K562 (cell line): ENCODE data around the gene ABCA10. TPM values are rescaled to one million over a fixed set of nuclear protein-coding genes. Genes with fewer than 3 reads are reported as not detected.
A peak's percentile ranks its signal among the peaks of the same experiment; 100 is the strongest.

ENCODE experiments used
- CBX3 ChIP-seq, 2 experiments: IDR thresholded peaks; 1 replicate in 1 of 2; 2 replicates in 1 of 2; pipeline ENCODE4 v1.6.1; 2012; ENCODE audit warnings: inconsistent platforms in 2 of 2, low read length in 2 of 2, borderline replicate concordance in 1 of 2, control low read depth in 1 of 2
- FUS ChIP-seq: fragments of 200-400 bp; formaldehyde crosslinking; optimal IDR thresholded peaks from 2 replicates; pipeline ENCODE3; 2017; ENCODE audit warnings: low read depth, low read length
- GABPA ChIP-seq: fragments of 200-800 bp; sonication (Bioruptor generic); conservative IDR thresholded peaks from 2 replicates; pipeline ENCODE4 v1.6.1; 2016; ENCODE audit warnings: low read depth, missing genetic modification characterization, missing compliant biosample characterization
- GATA2 ChIP-seq: sonication (generic); formaldehyde crosslinking; IDR thresholded peaks from 2 replicates; pipeline ENCODE4 v1.4.0; 2020; ENCODE audit warnings: mild to moderate bottlenecking, missing genetic modification reagents
- MECOM ChIP-seq: fragments of 250-450 bp; sonication (Bioruptor Pico); IDR thresholded peaks from 2 replicates; pipeline ENCODE4 v1.8.0; 2022; ENCODE audit warnings: inconsistent platforms
- PML ChIP-seq: IDR thresholded peaks from 2 replicates; pipeline ENCODE4 v1.6.1; 2012; ENCODE audit warnings: low read length, inconsistent platforms
- SP2 ChIP-seq: IDR thresholded peaks from 2 replicates; pipeline ENCODE4 v1.6.1; 2011; ENCODE audit warnings: mild to moderate bottlenecking, low read depth, low read length, moderate library complexity; ENCODE audit not compliant: poor library complexity, severe bottlenecking; ENCODE audit errors: extremely low read depth
- SRSF1 ChIP-seq: fragments of 200-400 bp; formaldehyde crosslinking; IDR thresholded peaks from 2 replicates; pipeline ENCODE4 v1.6.1; 2017; ENCODE audit warnings: mild to moderate bottlenecking, low read depth, low read length, moderate library complexity
- ZNF175 ChIP-seq: fragments of 200-800 bp; sonication (Bioruptor generic); IDR thresholded peaks from 2 replicates; pipeline ENCODE4 v1.6.1; 2016; ENCODE audit warnings: low read depth, mild to moderate bottlenecking, missing genetic modification characterization, missing compliant biosample characterization
- ZNF239 ChIP-seq: fragments of 250-450 bp; sonication (Bioruptor Pico); IDR thresholded peaks from 2 replicates; pipeline ENCODE4 v1.4.0; 2020; ENCODE audit warnings: mild to moderate bottlenecking
- polyA plus RNA-seq, 8 experiments: library from polyadenylated mRNA; depleted of rRNA in 4 of 8; stranded (reverse) in 5 of 8; unstranded in 3 of 8; fragments of >200 nt; fragmentation: Nextera tagmentation in 2 of 8; fragmentation: Illumina TruSeq in 1 of 8; extraction: Ambion mirVana in 2 of 8; extraction: Trizol in 1 of 8; gene quantifications; 2 replicates each; pipeline versions ENCODE4 v1.2.1 to v1.2.3, GENCODE V29; 2011 to 2014; ENCODE audit warnings: inconsistent platforms in 1 of 8, missing spikeins in 1 of 8
- total RNA-seq, 7 experiments: library from RNA; depleted of rRNA in 6 of 7; stranded (reverse); fragments of >200 nt in 6 of 7; fragmentation: Illumina TruSeq in 2 of 7; extraction: Trizol in 2 of 7; gene quantifications; 2 replicates each; pipeline versions ENCODE4 v1.2.1 to v1.2.3, GENCODE V29; 2011 to 2021; ENCODE audit warnings: low replicate concordance in 1 of 7
- TF ChIP-seq, protein P1 (sequence below): fragments of 250-450 bp; sonication (Bioruptor Pico); IDR thresholded peaks from 2 replicates; pipeline ENCODE4 v1.5.1; 2021; ENCODE audit warnings: mild to moderate bottlenecking
- TF ChIP-seq, protein P2 (sequence below): fragments of 450-650 bp; IDR thresholded peaks from 2 replicates; pipeline ENCODE4 v1.6.1; 2017; ENCODE audit warnings: antibody characterized with exemption, mild to moderate bottlenecking
- TF ChIP-seq, protein P3 (sequence below): fragments of 450-650 bp; formaldehyde crosslinking; IDR thresholded peaks from 2 replicates; pipeline ENCODE4 v1.4.0; 2020; ENCODE audit warnings: mild to moderate bottlenecking, mixed read lengths
- TF ChIP-seq, protein P4 (sequence below): sonication (generic); formaldehyde crosslinking; IDR thresholded peaks from 2 replicates; pipeline ENCODE4 v1.8.0; 2022; ENCODE audit warnings: missing genetic modification reagents, mild to moderate bottlenecking, borderline replicate concordance
- TF ChIP-seq, protein P5 (sequence below): fragments of 450-650 bp; formaldehyde crosslinking; IDR thresholded peaks from 2 replicates; pipeline ENCODE4 v1.4.0; 2022; ENCODE audit warnings: missing genetic modification characterization

The ABCA10 gene
- total and polyA plus RNA-seq, 9 of the 15 experiments (the other 6 are each of a cell fraction or from before 2014, with no cell fraction given): 0.04 to 0.45 (median 0.15) TPM; not detected in 1

DNA sequence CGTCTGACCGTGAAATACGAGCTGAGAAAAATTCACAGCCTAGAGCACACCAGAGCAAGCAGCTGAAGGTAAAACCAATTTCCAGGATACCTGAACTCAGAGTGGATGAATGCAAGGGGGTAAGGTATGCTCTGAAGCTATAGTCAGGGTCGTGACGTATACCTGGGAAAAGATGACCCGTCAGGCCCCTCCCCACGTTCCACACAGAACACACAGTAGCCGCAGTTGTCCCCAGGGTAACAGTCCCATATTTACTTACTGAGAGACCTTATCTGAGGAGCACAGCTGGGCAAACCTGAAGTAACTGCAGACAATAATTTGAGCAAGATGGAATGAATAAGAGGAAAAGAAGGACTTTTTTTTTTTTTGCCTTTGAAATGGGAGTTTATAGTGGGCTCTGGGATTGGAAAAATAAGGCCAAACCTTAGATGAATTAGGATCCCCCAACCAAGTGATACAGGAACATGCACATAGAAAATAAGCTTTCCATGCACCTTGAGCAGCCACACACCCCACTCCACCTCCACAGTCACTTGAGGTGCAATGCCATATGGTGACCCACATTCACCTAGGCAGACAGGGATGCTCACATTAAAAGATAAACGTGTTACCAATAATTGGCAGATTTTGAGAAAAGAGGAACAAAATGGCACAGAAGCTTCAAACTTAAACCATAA is 124.9 kb downstream of the ABCA10 start (continued):
- 0 out of 2 replicates have a peak, but pooled peaks have one; percentile 8 for TF ChIP-seq GABPA
- TF ChIP-seq FUS: no peak
- no peak for TF ChIP-seq SRSF1
- TF ChIP-seq SP2: no peak
- TF ChIP-seq, protein P1, sequence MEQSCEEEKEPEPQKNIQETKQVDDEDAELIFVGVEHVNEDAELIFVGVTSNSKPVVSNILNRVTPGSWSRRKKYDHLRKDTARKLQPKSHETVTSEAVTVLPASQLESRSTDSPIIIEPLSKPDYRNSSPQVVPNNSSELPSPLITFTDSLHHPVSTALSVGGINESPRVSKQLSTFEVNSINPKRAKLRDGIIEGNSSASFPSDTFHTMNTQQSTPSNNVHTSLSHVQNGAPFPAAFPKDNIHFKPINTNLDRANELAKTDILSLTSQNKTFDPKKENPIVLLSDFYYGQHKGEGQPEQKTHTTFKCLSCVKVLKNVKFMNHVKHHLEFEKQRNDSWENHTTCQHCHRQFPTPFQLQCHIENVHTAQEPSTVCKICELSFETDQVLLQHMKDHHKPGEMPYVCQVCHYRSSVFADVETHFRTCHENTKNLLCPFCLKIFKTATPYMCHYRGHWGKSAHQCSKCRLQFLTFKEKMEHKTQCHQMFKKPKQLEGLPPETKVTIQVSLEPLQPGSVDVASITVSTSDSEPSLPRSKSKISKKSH (CRISPR knock-in tag): no peak
- TF ChIP-seq ZNF175 (CRISPR knock-in tag): no peak
- TF ChIP-seq, protein P2, sequence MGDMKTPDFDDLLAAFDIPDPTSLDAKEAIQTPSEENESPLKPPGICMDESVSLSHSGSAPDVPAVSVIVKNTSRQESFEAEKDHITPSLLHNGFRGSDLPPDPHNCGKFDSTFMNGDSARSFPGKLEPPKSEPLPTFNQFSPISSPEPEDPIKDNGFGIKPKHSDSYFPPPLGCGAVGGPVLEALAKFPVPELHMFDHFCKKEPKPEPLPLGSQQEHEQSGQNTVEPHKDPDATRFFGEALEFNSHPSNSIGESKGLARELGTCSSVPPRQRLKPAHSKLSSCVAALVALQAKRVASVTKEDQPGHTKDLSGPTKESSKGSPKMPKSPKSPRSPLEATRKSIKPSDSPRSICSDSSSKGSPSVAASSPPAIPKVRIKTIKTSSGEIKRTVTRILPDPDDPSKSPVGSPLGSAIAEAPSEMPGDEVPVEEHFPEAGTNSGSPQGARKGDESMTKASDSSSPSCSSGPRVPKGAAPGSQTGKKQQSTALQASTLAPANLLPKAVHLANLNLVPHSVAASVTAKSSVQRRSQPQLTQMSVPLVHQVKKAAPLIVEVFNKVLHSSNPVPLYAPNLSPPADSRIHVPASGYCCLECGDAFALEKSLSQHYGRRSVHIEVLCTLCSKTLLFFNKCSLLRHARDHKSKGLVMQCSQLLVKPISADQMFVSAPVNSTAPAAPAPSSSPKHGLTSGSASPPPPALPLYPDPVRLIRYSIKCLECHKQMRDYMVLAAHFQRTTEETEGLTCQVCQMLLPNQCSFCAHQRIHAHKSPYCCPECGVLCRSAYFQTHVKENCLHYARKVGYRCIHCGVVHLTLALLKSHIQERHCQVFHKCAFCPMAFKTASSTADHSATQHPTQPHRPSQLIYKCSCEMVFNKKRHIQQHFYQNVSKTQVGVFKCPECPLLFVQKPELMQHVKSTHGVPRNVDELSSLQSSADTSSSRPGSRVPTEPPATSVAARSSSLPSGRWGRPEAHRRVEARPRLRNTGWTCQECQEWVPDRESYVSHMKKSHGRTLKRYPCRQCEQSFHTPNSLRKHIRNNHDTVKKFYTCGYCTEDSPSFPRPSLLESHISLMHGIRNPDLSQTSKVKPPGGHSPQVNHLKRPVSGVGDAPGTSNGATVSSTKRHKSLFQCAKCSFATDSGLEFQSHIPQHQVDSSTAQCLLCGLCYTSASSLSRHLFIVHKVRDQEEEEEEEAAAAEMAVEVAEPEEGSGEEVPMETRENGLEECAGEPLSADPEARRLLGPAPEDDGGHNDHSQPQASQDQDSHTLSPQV: peak; percentile 74; the same call in 1 of the 2 replicates
- no peak for TF ChIP-seq MECOM (CRISPR knock-in tag)
- peak; percentile 85; the same call in 1 of the 2 replicates for TF ChIP-seq PML
- TF ChIP-seq CBX3 (IDR thresholded peaks at IDR 0.05; ENCODE audit: borderline replicate concordance in 1 of 2, low read length in 2 of 2): 0 out of 3 replicates have a peak, but pooled peaks of 1 of the 2 experiments have one; percentile 47
- no peak for TF ChIP-seq ZNF239 (CRISPR knock-in tag)
- TF ChIP-seq, protein P3, sequence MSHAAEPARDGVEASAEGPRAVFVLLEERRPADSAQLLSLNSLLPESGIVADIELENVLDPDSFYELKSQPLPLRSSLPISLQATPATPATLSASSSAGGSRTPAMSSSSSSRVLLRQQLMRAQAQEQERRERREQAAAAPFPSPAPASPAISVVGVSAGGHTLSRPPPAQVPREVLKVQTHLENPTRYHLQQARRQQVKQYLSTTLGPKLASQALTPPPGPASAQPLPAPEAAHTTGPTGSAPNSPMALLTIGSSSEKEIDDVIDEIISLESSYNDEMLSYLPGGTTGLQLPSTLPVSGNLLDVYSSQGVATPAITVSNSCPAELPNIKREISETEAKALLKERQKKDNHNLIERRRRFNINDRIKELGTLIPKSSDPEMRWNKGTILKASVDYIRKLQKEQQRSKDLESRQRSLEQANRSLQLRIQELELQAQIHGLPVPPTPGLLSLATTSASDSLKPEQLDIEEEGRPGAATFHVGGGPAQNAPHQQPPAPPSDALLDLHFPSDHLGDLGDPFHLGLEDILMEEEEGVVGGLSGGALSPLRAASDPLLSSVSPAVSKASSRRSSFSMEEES (CRISPR knock-in tag): no peak
- TF ChIP-seq, protein P4, sequence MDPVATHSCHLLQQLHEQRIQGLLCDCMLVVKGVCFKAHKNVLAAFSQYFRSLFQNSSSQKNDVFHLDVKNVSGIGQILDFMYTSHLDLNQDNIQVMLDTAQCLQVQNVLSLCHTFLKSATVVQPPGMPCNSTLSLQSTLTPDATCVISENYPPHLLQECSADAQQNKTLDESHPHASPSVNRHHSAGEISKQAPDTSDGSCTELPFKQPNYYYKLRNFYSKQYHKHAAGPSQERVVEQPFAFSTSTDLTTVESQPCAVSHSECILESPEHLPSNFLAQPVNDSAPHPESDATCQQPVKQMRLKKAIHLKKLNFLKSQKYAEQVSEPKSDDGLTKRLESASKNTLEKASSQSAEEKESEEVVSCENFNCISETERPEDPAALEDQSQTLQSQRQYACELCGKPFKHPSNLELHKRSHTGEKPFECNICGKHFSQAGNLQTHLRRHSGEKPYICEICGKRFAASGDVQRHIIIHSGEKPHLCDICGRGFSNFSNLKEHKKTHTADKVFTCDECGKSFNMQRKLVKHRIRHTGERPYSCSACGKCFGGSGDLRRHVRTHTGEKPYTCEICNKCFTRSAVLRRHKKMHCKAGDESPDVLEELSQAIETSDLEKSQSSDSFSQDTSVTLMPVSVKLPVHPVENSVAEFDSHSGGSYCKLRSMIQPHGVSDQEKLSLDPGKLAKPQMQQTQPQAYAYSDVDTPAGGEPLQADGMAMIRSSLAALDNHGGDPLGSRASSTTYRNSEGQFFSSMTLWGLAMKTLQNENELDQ (CRISPR knock-in tag): no peak
- TF ChIP-seq, protein P5, sequence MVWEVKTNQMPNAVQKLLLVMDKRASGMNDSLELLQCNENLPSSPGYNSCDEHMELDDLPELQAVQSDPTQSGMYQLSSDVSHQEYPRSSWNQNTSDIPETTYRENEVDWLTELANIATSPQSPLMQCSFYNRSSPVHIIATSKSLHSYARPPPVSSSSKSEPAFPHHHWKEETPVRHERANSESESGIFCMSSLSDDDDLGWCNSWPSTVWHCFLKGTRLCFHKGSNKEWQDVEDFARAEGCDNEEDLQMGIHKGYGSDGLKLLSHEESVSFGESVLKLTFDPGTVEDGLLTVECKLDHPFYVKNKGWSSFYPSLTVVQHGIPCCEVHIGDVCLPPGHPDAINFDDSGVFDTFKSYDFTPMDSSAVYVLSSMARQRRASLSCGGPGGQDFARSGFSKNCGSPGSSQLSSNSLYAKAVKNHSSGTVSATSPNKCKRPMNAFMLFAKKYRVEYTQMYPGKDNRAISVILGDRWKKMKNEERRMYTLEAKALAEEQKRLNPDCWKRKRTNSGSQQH: no peak
- peak; percentile 88 for TF ChIP-seq GATA2 (CRISPR knock-in tag)
